Nephron progenitor cell (in vitro differentiated cells): ENCODE results near the gene CEP128.

Experiments
- DNase-seq: peaks from one replicate; pipeline ENCODE4 v3.0.0; 2021
- H3K27ac Mint-ChIP-seq: 2 replicates; pipeline ENCODE4 v1.8.0; 2021; ENCODE audit warnings: mild to moderate bottlenecking, moderate library complexity, mixed read lengths
- H3K27me3 Mint-ChIP-seq: 2 replicates; pipeline ENCODE4 v1.8.0; 2021; ENCODE audit warnings: mild to moderate bottlenecking, low read depth, mixed read lengths; ENCODE audit not compliant: poor library complexity
- H3K36me3 Mint-ChIP-seq: 2 replicates; pipeline ENCODE4 v1.8.0; 2021; ENCODE audit warnings: low read depth, mixed read lengths
- H3K4me1 Mint-ChIP-seq: 2 replicates; pipeline ENCODE4 v1.8.0; 2021; ENCODE audit warnings: mixed read lengths
- H3K4me3 Mint-ChIP-seq: 2 replicates; pipeline ENCODE4 v1.8.0; 2021; ENCODE audit warnings: mild to moderate bottlenecking, moderate library complexity, mixed read lengths
- H3K9me3 Mint-ChIP-seq: 2 replicates; pipeline ENCODE4 v1.8.0; 2021; ENCODE audit warnings: mild to moderate bottlenecking, moderate library complexity, mixed read lengths
- TF ChIP-seq, protein P1 (sequence below): fragments of 200-600 bp; sonication (generic); IDR thresholded peaks from 2 replicates; pipeline ENCODE4 v1.5.0; 2021; ENCODE audit warnings: antibody characterized with exemption

CEP128 gene

GRCh38 chr14:80544366-80544765, 397.2 kb downstream of the CEP128 start:
- Mint-ChIP-seq H3K9me3 (peaks cover 13% of the 10 kb centered on the region), H3K27ac (no peak overlapping the region), H3K36me3 (peaks cover 2% of the 10 kb centered on the region), H3K4me1 (no peaks in the 10 kb centered on the region), H3K4me3 (no peak overlapping the region), H3K27me3 (no peaks in the 10 kb centered on the region)
- TF ChIP-seq, protein P1, sequence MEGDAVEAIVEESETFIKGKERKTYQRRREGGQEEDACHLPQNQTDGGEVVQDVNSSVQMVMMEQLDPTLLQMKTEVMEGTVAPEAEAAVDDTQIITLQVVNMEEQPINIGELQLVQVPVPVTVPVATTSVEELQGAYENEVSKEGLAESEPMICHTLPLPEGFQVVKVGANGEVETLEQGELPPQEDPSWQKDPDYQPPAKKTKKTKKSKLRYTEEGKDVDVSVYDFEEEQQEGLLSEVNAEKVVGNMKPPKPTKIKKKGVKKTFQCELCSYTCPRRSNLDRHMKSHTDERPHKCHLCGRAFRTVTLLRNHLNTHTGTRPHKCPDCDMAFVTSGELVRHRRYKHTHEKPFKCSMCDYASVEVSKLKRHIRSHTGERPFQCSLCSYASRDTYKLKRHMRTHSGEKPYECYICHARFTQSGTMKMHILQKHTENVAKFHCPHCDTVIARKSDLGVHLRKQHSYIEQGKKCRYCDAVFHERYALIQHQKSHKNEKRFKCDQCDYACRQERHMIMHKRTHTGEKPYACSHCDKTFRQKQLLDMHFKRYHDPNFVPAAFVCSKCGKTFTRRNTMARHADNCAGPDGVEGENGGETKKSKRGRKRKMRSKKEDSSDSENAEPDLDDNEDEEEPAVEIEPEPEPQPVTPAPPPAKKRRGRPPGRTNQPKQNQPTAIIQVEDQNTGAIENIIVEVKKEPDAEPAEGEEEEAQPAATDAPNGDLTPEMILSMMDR: no peak
- DNase-seq: no peak

- Mint-ChIP-seq H3K4me3 (no peak overlapping the region), H3K4me1 (no peaks in the 10 kb centered on the region), H3K36me3 (peaks cover 8% of the 10 kb centered on the region), H3K27me3 (no peaks in the 10 kb centered on the region), H3K9me3 (peaks cover 19% of the 10 kb centered on the region), H3K27ac (no peak overlapping the region)
- DNase-seq: no peak
- TF ChIP-seq, protein P1: no peak
Measured at GRCh38 chr14:80543211-80543610, 398.3 kb downstream of the CEP128 start.

DNA sequence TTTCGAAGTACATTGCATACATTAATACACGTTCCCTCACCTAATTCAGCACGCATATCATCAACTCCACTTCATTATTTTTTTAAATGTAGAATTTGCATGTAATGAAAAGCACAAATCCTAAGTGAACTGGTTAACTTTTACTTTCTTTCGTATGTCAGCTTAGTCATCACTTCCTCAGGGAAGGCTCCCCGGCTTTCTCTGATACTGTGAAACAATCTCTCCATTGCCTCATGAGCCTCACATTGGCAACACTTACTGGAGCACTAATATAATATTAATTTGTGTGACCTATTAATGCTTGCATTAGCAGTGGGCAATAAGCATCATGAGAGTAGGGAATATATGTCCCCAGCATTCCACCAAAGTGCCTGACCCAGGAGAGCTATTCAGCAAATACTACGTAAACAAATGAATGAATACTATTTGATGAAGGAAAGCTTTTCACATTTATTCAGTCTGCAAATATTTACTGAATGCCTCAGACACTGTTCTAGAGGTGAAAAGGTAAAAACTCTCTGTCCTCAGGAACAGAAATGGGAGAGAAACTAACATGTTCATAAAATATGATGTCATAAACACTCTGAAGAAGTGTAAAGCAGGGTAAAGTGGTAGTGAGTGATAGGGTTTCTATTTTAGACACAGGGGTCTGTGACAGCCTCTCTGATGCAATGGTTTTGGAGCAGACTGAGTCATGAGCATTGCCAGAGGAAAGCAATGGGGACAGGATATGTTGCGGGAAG, 402.7 kb downstream of the CEP128 start:
- Mint-ChIP-seq H3K36me3 (peaks cover 8% of the 10 kb centered on the region), H3K27ac (peak overlapping the region; percentile 17), H3K27me3 (no peaks in the 10 kb centered on the region), H3K9me3 (peaks cover 19% of the 10 kb centered on the region), H3K4me1 (peaks cover 15% of the 10 kb centered on the region), H3K4me3 (no peak overlapping the region)
- TF ChIP-seq, protein P1: no peak
- no peak for DNase-seq

- Mint-ChIP-seq H3K27ac (no peak overlapping the region), H3K9me3 (peaks cover 19% of the 10 kb centered on the region), H3K4me1 (peaks cover 15% of the 10 kb centered on the region), H3K27me3 (no peaks in the 10 kb centered on the region), H3K36me3 (peaks cover 8% of the 10 kb centered on the region), H3K4me3 (no peak overlapping the region)
- no peak for DNase-seq
- TF ChIP-seq, protein P1: no peak
Measured at GRCh38 chr14:80537626-80538025, 403.9 kb downstream of the CEP128 start.

- H3K9me3 Mint-ChIP-seq: peaks cover 19% of the 10 kb centered on the region
- H3K27ac Mint-ChIP-seq: no peak overlapping the region
- H3K27me3 Mint-ChIP-seq: no peaks in the 10 kb centered on the region
- H3K4me1 Mint-ChIP-seq: peaks cover 15% of the 10 kb centered on the region
- TF ChIP-seq, protein P1: no peak
- no peak overlapping the region for H3K4me3 Mint-ChIP-seq
- peaks cover 8% of the 10 kb centered on the region for H3K36me3 Mint-ChIP-seq
- no peak for DNase-seq
Measured at GRCh38 chr14:80536456-80536855, 405.1 kb downstream of the CEP128 start.

- no peak for DNase-seq
- H3K36me3 Mint-ChIP-seq: peaks cover 8% of the 10 kb centered on the region
- no peaks in the 10 kb centered on the region for H3K27me3 Mint-ChIP-seq
- H3K9me3 Mint-ChIP-seq: peaks cover 12% of the 10 kb centered on the region
- H3K4me3 Mint-ChIP-seq: no peak overlapping the region
- no peak overlapping the region for H3K27ac Mint-ChIP-seq
- TF ChIP-seq, protein P1: no peak
- peaks cover 15% of the 10 kb centered on the region for H3K4me1 Mint-ChIP-seq
Measured at GRCh38 chr14:80535171-80535570, 406.4 kb downstream of the CEP128 start.
